HEK293T (cell line): Measurements from ENCODE around the gene SCN7A.

Experiments
- ARNT ChIP-seq: fragments of 450-650 bp; IDR thresholded peaks from 2 replicates; pipeline ENCODE4 v1.6.1; 2017; ENCODE audit warnings: mild to moderate bottlenecking
- BHLHE40 ChIP-seq: fragments of 450-650 bp; IDR thresholded peaks from 2 replicates; pipeline ENCODE4 v1.6.1; 2016; ENCODE audit warnings: mild to moderate bottlenecking, moderate library complexity, borderline replicate concordance
- ELF4 ChIP-seq: fragments of 450-650 bp; IDR thresholded peaks from 2 replicates; pipeline ENCODE4 v1.6.1; 2017; ENCODE audit warnings: antibody characterized with exemption
- FOXK2 ChIP-seq: fragments of 450-650 bp; IDR thresholded peaks from 2 replicates; pipeline ENCODE4 v1.6.1; 2016; ENCODE audit warnings: mild to moderate bottlenecking
- FOXM1 ChIP-seq: fragments of 450-650 bp; IDR thresholded peaks from 2 replicates; pipeline ENCODE4 v1.6.1; 2017; ENCODE audit warnings: mild to moderate bottlenecking, borderline replicate concordance
- HDGF ChIP-seq: fragments of 450-650 bp; IDR thresholded peaks from 2 replicates; pipeline ENCODE4 v1.6.1; 2017; ENCODE audit warnings: antibody characterized with exemption, borderline replicate concordance
- L3MBTL2 ChIP-seq: fragments of 450-650 bp; conservative IDR thresholded peaks from 2 replicates; pipeline ENCODE4 v1.6.1; 2016; ENCODE audit warnings: mild to moderate bottlenecking
- LEF1 ChIP-seq: fragments of 450-650 bp; IDR thresholded peaks from 2 replicates; pipeline ENCODE4 v1.6.1; 2017; ENCODE audit warnings: mild to moderate bottlenecking, borderline replicate concordance
- NFRKB ChIP-seq: fragments of 450-650 bp; IDR thresholded peaks from 2 replicates; pipeline ENCODE4 v1.6.1; 2016; ENCODE audit warnings: mild to moderate bottlenecking, moderate library complexity
- PKNOX1 ChIP-seq: fragments of 450-650 bp; IDR thresholded peaks from 2 replicates; pipeline ENCODE4 v1.6.1; 2016
- SP1 ChIP-seq: fragments of 450-650 bp; IDR thresholded peaks from 2 replicates; pipeline ENCODE4 v1.6.1; 2017
- SUZ12 ChIP-seq: fragments of 450-650 bp; IDR thresholded peaks from 2 replicates; pipeline ENCODE4 v1.6.1; 2016; ENCODE audit warnings: mild to moderate bottlenecking
- TARDBP ChIP-seq: fragments of 450-650 bp; IDR thresholded peaks from 2 replicates; pipeline ENCODE4 v1.6.1; 2016
- ZNF384 ChIP-seq: fragments of 450-650 bp; IDR thresholded peaks from 2 replicates; pipeline ENCODE4 v1.6.1; 2016

- TF ChIP-seq SP1, result no peak
- no peak for TF ChIP-seq ZNF384
- no peak for TF ChIP-seq L3MBTL2
- no peak for TF ChIP-seq ARNT
- no peak for TF ChIP-seq SUZ12
- no peak for TF ChIP-seq ELF4
- no peak for TF ChIP-seq BHLHE40
- TF ChIP-seq FOXM1, result no peak
- no peak for TF ChIP-seq FOXK2
- TF ChIP-seq LEF1, result no peak
- no peak for TF ChIP-seq PKNOX1
- no peak for TF ChIP-seq TARDBP
- TF ChIP-seq HDGF, result no peak
- no peak for TF ChIP-seq NFRKB
These were observed 132.5 kb downstream of the SCN7A start for GRCh38 chr2:166361351-166362153.
